GM23338 (cell line): ENCODE data around the gene APOA1. TPM values are rescaled to one million over a fixed set of nuclear protein-coding genes. Genes with fewer than 3 reads are reported as not detected.

Experiments
- ATAC-seq: fragments of 200-7000 bp; cut with Tn5 transposase; 3 replicates; pipeline ENCODE4 v1.9.1; 2020
- DNase-seq: peaks from one replicate; pipeline ENCODE4 v3.0.0-alpha.2; 2015; ENCODE audit warnings: low spot score
- H2AFZ ChIP-seq: fragments of 200-600 bp; sonication (generic); 2 replicates; pipeline ENCODE4 v1.8.0; 2016; ENCODE audit warnings: antibody characterized with exemption, mild to moderate bottlenecking, moderate library complexity
- H3F3A ChIP-seq: fragments of 200-600 bp; sonication (generic); replicated peaks from 2 replicates; pipeline ENCODE4 v1.8.0; 2017; ENCODE audit warnings: antibody characterized with exemption, mixed run types, low read depth
- H3K27ac ChIP-seq: fragments of 200-600 bp; sonication (generic); 2 replicates; pipeline ENCODE4 v1.6.1; 2016; ENCODE audit warnings: low read depth
- H3K27me3 ChIP-seq: fragments of 200-600 bp; sonication (generic); 2 replicates; pipeline ENCODE4 v1.8.0; 2016; ENCODE audit warnings: mild to moderate bottlenecking, mixed run types, moderate library complexity; ENCODE audit not compliant: insufficient read depth
- H3K36me3 ChIP-seq: fragments of 200-600 bp; sonication (generic); 2 replicates; pipeline ENCODE4 v1.8.0; 2016; ENCODE audit warnings: mild to moderate bottlenecking; ENCODE audit not compliant: insufficient read depth
- H3K4me1 ChIP-seq: fragments of 200-600 bp; sonication (generic); 2 replicates; pipeline ENCODE4 v1.8.0; 2016; ENCODE audit warnings: mild to moderate bottlenecking, moderate library complexity; ENCODE audit not compliant: insufficient read depth
- H3K4me2 ChIP-seq: fragments of 200-600 bp; sonication (generic); 2 replicates; pipeline ENCODE4 v1.7.1; 2017; ENCODE audit warnings: mixed run types
- H3K4me3 ChIP-seq: fragments of 200-600 bp; sonication (generic); 2 replicates; pipeline ENCODE4 v1.6.1; 2016; ENCODE audit warnings: mixed run types
- H3K79me2 ChIP-seq: fragments of 200-600 bp; sonication (generic); replicated peaks from 2 replicates; pipeline ENCODE4 v1.8.0; 2017; ENCODE audit warnings: mild to moderate bottlenecking; ENCODE audit not compliant: insufficient read depth
- H3K9me2 ChIP-seq: fragments of 200-600 bp; sonication (generic); 2 replicates; pipeline ENCODE4 v1.8.0; 2017; ENCODE audit not compliant: insufficient read depth
- H4K20me1 ChIP-seq: fragments of 200-600 bp; sonication (generic); replicated peaks from 2 replicates; pipeline ENCODE4 v1.8.0; 2017; ENCODE audit warnings: mild to moderate bottlenecking; ENCODE audit not compliant: insufficient read depth
- H3K27ac Mint-ChIP-seq: 2 replicates; pipeline ENCODE4 v1.8.0; 2020; ENCODE audit warnings: inconsistent platforms, mild to moderate bottlenecking, moderate library complexity, mixed read lengths
- H3K27me3 Mint-ChIP-seq: 3 replicates; pipeline ENCODE4 v1.8.0; 2022; ENCODE audit warnings: low read depth, mild to moderate bottlenecking, moderate library complexity, mixed read lengths, inconsistent platforms; ENCODE audit not compliant: insufficient read depth, poor library complexity
- H3K36me3 Mint-ChIP-seq: 3 replicates; pipeline ENCODE4 v1.8.0; 2021; ENCODE audit warnings: low read depth, mild to moderate bottlenecking, inconsistent platforms, moderate library complexity, mixed read lengths
- H3K4me1 Mint-ChIP-seq: 3 replicates; pipeline ENCODE4 v1.8.0; 2020; ENCODE audit warnings: mild to moderate bottlenecking, inconsistent platforms, mixed read lengths
- H3K4me3 Mint-ChIP-seq: 3 replicates; pipeline ENCODE4 v1.8.0; 2021; ENCODE audit warnings: moderate library complexity, mild to moderate bottlenecking, inconsistent platforms, mixed read lengths
- H3K9me3 Mint-ChIP-seq: 3 replicates; pipeline ENCODE4 v1.8.0; 2020; ENCODE audit warnings: moderate library complexity, mild to moderate bottlenecking, inconsistent platforms, mixed read lengths
- CREB1 ChIP-seq: fragments of 250-450 bp; sonication (Bioruptor Pico); IDR thresholded peaks from 2 replicates; pipeline ENCODE4 v1.5.0; 2020; ENCODE audit warnings: low read depth, mild to moderate bottlenecking, moderate library complexity
- CTCF ChIP-seq, 2 experiments: fragments of 200-600 bp in 1 of 2; sonication (generic) in 1 of 2; conservative IDR thresholded peaks; 2 replicates each; pipeline versions ENCODE4 v1.5.1 to v1.6.1; 2016 to 2017; ENCODE audit warnings: antibody characterized with exemption in 2 of 2, low read depth in 2 of 2, mild to moderate bottlenecking in 2 of 2, moderate library complexity in 1 of 2
- ETS1 ChIP-seq: IDR thresholded peaks from 2 replicates; pipeline ENCODE4 v1.6.1; 2016; ENCODE audit warnings: antibody characterized with exemption
- POLR2AphosphoS5 ChIP-seq: IDR thresholded peaks from 2 replicates; pipeline ENCODE4 v1.6.1; 2016; ENCODE audit warnings: antibody characterized with exemption, low read depth
- polyA plus RNA-seq: library from polyadenylated mRNA; unstranded; fragments of >200 nt; fragmentation: Nextera tagmentation; extraction: Ambion mirVana; gene quantifications from 2 replicates; pipeline ENCODE4 v1.2.1, GENCODE V29; 2016
- total RNA-seq: library from RNA; depleted of rRNA; stranded (reverse); fragments of >200 nt; shearing (Covaris generic); gene quantifications from 2 replicates; pipeline ENCODE4 v1.2.3, GENCODE V29; 2014

APOA1 gene
- total and polyA plus RNA-seq, 2 experiments from 2014 or later: 0.60 TPM; not detected in 1

- Histone ChIP-seq H3K36me3 (no peaks in the 10 kb centered on the region), H3K79me2 (no peaks in the 10 kb centered on the region), H2AFZ (no peak overlapping the region), H3K9me2 (no peaks in the 10 kb centered on the region), H3K4me1 (no peaks in the 10 kb centered on the region; the same call in 1 of the 2 replicates), H3F3A (no peaks in the 10 kb centered on the region), H3K4me3 (no peak overlapping the region), H3K27me3 (no peaks in the 10 kb centered on the region), H3K4me2 (no peak overlapping the region), H3K27ac (no peak overlapping the region), H4K20me1 (peaks cover 4% of the 10 kb centered on the region; the same call in 1 of the 2 replicates)
- Mint-ChIP-seq H3K9me3 (no peaks in the 10 kb centered on the region), H3K27ac (no peak overlapping the region), H3K27me3 (no peaks in the 10 kb centered on the region), H3K4me1 (peaks cover 3% of the 10 kb centered on the region; the same call in 2 of the 3 replicates), H3K36me3 (peaks cover under 1% of the 10 kb centered on the region; the same call in 1 of the 3 replicates), H3K4me3 (no peak overlapping the region)
- ATAC-seq (peak; percentile 94), DNase-seq (peak; percentile 81)
- TF ChIP-seq ETS1 (no peak), CREB1 (no peak), CTCF (conservative IDR thresholded peaks at IDR 0.05; ENCODE audit: low read depth in 2 of 2) (peak; percentile 74 to 84)
Measured at GRCh38 chr11:116879800-116880625, 42.6 kb upstream of the APOA1 start.

GRCh38 chr11:116876656-116877055 lies 39.2 kb upstream of the APOA1 start:
- Histone ChIP-seq H2AFZ (no peak overlapping the region), H4K20me1 (peaks cover 4% of the 10 kb centered on the region; the same call in 1 of the 2 replicates), H3F3A (no peaks in the 10 kb centered on the region), H3K27ac (no peak overlapping the region), H3K4me1 (no peaks in the 10 kb centered on the region; the same call in 1 of the 2 replicates), H3K9me2 (no peaks in the 10 kb centered on the region), H3K27me3 (no peaks in the 10 kb centered on the region), H3K36me3 (no peaks in the 10 kb centered on the region), H3K4me2 (no peak overlapping the region), H3K79me2 (no peaks in the 10 kb centered on the region), H3K4me3 (no peak overlapping the region)
- H3K27ac Mint-ChIP-seq: peak overlapping the region; percentile 7; the same call in 1 of the 2 replicates
- H3K36me3 Mint-ChIP-seq: peaks cover 10% of the 10 kb centered on the region; the same call in 2 of the 3 replicates
- no peaks in the 10 kb centered on the region for H3K9me3 Mint-ChIP-seq
- H3K4me1 Mint-ChIP-seq: peaks cover 3% of the 10 kb centered on the region; the same call in 2 of the 3 replicates
- no peaks in the 10 kb centered on the region for H3K27me3 Mint-ChIP-seq
- peak in 1 of 2 experiments; percentile 28; a peak in 2 of 4 replicates for TF ChIP-seq CTCF (conservative IDR thresholded peaks at IDR 0.05; ENCODE audit: low read depth in 2 of 2)
- TF ChIP-seq POLR2AphosphoS5: no peak
- H3K4me3 Mint-ChIP-seq: no peak overlapping the region
- DNase-seq (peak; percentile 21), ATAC-seq (peak; percentile 46; the same call in 1 of the 3 replicates)
